HG03378 (cell line): Measurements from ENCODE around the gene WT1.
"Not testable (repeated sequence)": the region's sequence is repeated elsewhere in the genome, so short reads cannot be mapped to it uniquely, and the experiment has no call there.

Experiments
- ATAC-seq: cut with Tn5 transposase; IDR thresholded peaks from one replicate; pipeline ENCODE4 v1.9.1; 2021; ENCODE audit warnings: mild to moderate bottlenecking, moderate library complexity; ENCODE audit not compliant: unreplicated experiment

WT1 gene

DNA sequence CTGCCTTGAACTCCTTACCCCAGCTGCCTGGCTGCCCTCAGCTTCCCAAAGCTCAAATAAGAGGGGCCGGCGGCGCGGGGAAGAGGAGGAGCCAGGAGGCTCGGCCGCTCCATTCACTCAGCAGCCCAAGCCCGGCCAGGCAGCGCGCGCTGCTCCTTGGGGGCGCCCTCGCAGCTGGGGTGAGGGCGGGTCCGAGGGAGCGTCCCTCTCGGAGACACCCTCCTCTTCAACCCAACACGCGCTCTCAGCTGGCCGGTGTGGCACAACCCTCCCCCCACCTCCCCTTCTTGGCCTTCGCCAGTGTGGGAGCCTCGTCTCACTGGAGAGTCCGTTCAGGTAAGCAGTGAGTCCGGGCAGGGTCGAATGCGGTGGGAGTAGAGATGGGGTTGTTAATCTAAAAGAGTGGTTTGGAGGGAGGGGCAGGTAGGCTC is at the start of gene WT1:
Gene WT1 (minus strand): TSS at position 29 of the 431 bp plus-strand sequence.
- no peak for ATAC-seq

DNA sequence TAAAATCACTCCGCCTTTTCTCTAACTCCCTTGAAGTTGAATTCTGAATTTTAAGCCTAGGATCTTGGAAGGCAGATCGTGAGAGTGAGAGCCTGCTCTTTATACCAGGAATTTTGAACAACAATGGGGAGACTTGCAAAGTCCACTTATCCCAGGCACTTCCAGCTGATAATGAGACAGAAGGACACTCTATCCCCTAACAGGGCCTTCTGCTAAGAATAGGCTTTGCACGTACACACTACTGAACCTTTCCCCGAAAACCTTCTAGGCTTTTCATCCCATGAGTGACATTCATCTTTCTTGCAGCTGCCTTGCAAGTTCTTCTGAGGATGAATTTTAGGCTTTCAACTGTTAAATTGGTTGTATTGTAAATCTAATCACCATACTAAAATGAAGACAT is 44.0 kb upstream of the WT1 start:
- no peak for ATAC-seq

DNA sequence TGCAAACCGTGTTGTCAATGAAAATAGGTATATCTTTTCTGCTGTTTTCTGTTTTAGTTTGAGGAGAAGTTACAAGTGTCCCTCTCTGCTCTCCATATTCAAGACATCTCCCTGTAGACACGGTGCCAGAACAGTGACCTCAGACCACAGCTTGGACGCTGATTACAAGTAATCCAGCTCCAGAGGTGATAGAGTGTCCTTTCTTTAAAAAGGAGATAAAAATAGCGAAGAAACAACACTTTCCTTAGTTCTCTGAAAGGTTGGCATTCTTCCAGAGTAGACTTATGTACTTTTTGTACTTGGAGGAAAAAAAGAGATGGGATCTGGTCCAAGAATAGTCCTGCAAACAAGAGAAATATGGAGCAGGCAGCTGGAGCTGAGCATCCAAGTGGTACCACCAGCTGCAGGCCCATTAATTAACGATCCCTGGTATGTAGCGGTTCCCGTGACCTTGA is 43.0 kb upstream of the WT1 start:
- ATAC-seq: no peak

DNA sequence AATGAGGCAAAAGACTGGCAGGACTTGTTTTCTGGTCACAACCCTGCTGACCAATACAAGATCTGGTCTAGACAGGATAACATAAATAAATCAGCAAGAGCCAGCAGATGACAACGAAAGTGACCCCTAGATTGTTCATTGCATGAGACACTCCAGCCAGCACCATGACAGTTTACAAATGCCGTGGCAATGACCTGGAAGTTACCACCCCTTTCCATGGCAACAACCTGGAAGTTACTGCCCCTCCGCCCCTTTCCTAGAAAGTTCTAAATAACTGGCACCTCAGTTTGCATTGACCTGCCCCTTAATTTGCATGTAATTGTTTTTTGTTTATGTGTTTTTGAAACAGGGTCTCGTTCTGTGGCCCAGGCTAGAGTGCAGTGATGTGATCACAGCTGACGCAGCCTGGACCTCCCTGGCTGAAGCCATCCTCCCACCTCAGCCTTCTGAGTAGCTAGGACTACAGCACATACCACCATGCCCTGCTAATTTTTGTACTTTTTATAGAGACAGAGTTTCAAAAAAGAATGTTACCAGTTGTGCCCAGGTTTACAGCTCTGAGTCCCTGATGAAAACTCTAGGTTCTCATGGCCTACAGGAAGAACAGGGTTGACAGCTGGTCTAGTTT is 38.1 kb upstream of the WT1 start:
- no peak for ATAC-seq

DNA sequence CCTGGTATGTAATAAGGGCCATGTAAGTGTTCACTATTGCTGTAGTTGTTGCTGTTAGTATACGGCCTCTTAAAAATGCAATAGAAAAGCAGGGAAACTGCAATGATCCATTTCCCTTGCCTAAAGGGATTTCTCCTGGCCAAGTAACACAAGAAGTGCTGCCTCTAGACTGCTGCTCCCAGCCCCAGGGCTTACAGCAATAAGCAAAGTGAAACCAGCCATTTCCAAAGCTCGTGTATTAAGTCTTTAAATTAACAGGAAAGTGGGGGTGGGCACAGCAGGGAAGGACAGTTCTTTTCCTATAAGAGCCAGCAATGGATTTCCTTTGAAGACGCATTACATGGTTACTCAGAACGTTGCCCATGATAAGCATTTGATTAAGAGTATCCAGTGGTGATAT is 36.9 kb upstream of the WT1 start:
- ATAC-seq: no peak

DNA sequence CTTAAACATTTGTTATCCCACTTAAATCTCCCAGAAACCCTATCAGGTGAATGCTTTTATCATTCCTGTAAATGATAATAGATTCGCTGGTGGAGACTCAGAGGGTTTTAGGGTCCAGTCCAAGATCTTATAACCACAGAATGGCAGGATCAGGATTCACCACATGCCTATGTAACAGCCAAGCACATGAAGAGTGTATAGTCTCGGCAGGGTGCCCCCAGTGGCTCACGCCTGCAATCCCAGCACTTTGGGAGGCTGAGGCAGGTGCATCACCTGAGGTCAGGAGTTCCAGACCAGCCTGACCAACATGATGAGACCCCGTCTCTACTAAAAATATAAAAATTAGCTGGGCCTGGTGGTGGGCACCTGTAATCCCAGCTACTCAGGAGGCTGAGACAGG is 36.2 kb upstream of the WT1 start:
- ATAC-seq: not testable (repeated sequence)

DNA sequence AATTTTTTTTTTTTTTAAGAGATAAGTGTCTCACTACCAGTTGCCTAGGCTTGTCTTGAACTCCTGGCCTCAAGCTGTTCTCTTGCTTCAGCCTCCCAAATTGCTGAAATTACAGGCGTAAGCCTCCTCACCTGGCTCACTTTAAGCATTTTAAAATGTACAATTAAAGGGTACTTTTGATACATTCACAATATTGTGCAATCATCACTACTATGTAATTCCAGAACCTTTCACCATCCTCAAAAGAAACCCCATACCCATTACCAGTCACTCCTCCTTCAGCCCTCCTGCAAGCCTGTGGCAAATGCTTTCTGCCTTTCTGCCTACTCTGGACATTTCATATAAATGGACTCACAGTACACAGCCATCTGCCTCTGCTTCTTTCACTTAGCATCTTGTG is 34.5 kb upstream of the WT1 start:
- ATAC-seq: no peak

DNA sequence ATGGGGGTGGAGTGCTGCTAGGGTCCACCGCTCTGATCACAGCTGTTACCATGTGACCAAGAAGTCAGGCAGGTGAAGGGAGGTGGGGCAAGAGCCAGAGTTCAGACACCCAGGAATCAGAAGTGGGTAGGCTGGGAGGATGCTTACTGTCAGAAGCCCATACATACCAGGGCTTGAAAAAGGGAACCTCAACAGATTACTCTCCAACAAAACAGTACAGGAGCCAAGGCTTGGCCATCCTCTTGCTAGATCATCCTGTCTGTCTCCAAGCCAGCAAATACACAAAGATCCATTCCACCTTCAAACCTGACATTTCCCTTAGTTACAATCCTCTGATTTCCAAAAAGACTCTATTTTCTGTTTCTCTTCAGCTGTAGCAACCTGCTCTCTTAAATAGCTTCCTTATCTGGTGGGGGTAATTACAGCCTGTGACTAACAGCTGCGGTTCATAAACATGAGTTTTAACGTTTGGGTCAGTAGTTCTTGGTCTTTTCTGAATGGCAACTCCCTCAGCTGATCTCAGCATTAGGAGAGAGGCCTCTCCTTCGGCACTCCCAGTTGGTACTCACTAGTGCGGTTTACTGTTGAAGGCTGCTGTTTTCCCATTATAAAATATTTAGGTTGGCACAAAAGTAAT is 31.1 kb upstream of the WT1 start:
- no peak for ATAC-seq

DNA sequence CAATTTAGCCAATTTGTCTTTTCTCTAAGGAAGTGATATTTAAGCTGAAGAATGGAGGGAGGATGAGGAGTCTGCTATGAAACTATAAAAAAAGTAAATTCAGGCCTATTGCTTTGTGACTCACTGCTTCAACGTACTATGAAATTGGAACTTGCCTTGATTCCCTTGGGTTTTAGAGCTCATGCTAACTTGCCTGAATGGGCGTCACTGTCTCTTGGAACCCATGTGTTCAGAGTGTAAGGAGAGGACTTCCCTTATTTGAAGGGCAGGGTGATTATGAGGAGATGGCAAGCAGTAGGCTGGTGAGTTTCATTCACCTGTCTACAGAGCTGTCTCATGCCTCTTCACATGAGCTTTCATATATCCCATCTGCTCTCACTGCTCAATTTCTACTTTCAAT is 28.7 kb upstream of the WT1 start:
- no peak for ATAC-seq

DNA sequence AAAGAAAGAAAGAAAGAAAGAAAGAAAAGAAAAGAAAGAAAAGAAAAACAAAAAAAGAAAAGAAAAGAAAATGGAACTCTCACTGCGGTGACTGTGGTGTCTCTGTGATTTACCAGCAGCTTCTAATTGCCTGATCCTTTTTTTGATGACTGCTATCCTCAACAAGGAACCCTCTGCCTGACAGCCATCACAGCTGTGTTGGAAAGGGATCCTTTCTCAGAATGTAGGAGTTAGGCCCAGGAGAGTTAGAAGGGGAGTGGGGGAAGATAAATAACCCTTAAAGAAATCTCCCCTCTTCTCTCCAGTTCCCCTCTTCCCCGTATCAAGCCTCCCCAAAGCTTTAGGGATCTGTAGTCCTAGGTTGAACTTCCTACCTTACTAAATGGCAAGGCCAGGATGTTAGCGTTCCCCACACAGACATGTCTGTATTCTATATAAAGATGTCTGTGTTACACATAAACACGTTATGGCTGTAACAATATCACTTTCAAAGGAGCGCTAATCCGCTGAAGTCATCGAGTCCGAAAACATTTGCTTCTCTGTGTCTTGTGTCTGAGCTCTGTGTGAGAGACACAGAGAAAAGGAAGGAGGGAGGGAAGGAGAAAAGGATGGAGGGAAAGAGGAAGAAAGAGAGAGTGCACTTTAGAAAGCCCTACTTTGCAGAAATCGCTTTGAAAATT is 26.8 kb upstream of the WT1 start:
- ATAC-seq: no peak

DNA sequence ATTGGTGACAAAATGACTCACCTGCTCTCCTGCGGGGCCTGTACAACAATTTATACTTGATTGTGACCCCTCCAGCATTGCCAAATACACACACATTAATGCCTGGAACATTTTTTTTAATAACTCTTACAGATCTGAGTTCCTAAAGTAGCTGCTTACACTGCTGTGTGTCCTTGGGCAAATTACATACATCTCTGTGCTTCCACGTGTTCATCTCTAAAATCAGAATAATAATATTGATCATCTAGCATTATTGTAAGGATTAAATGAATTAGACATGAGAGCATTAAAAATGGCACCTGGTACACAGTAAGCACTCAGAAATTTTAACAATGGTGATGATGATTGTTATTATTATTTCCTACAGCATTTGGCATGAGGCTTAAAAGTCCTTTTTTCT is 21.5 kb upstream of the WT1 start:
- ATAC-seq: no peak

DNA sequence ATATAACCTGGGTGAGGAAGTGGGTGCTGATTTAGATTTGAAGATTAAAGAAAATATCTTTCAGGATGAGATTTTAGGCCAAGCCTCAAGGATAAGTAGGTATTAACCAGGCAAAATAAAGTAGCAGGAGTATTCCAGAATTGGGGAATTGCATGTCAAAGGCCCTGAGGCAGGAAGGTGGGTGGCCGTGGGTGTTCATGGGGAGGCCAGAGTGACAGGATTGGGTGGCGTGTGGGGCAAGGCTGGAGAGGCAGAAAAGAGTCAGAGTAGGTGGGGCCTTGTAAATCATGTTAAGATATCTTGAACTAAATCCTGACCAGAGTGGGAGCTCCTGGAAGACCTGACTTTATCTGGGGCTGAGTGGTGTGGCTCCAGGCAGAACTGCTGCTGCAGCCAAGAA is 19.7 kb upstream of the WT1 start:
- ATAC-seq: no peak

DNA sequence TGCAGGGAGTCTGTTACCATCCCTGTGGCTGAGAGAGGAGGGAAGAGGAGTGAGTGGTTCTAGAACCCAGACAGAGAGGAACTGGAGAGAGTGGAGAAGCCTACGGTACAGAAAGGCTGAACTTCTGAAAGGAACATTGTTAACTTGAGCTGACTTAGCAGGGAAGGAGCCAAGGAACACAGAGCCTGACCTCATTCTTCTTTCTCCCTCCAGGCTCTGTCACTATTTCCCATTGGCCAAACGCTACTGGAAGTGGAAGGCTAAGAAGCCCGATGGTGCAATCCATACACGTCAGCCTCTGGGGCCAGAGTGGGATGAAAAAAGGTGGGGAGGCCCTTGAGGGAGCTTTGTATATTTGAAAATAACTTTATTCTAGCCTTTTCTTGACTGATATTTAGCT is 16.5 kb upstream of the WT1 start:
- no peak for ATAC-seq

DNA sequence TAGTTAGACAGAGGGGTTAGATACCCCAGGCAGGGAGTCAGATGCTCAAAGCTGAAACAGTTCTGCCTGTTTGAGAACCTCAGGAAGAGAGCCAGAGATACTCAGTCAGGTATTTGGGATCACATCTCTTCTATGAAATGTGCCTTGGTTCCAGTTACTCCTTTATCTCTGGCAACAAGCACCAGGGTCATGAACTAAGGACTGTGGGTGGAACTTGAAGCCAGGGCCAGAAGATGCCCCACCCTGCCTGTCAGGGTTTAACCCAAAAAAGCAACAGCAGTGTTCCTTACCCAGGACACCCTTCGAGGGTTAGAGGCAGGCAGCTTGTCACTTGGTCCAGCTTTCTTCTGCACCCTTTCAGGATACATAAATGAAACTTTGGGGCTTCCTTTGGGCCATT is 15.0 kb upstream of the WT1 start:
- no peak for ATAC-seq

DNA sequence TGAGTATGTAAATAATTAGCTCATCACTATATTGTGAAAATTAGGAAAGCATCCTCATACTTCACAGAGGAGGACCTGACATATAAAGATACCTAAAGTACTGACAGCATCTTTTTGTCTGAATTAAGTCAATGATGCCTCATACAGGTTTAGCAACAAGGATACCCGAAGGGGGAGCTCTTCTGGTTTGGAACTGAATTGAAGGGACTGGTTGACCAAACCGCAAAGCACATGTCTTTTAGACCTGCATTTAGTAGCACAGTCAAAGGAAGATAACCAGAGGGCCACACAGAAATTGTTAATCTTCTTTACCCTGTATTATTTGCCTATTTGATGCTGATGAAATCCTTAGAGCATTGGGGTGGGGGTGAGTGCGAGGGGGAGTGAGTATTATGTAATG is 12.9 kb upstream of the WT1 start:
- no peak for ATAC-seq

DNA sequence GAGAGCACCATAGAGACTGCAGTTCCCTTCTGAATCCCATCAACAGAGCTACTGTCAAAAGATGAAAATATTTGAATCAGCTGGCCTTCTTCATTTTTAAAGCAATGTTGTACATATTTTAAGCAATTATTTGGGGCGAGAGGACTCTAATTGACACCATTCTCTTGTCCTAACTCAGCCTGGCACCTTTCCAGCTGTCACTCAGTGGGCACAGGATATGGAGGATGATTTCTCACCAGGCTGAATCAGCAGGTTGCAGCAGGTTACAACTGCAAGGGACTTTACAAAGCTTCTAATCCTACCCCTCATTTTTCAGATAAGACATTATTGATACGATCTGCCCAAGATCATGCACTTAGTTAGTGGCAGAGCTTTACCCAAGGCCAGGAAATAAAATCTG is 11.9 kb upstream of the WT1 start:
- no peak for ATAC-seq

DNA sequence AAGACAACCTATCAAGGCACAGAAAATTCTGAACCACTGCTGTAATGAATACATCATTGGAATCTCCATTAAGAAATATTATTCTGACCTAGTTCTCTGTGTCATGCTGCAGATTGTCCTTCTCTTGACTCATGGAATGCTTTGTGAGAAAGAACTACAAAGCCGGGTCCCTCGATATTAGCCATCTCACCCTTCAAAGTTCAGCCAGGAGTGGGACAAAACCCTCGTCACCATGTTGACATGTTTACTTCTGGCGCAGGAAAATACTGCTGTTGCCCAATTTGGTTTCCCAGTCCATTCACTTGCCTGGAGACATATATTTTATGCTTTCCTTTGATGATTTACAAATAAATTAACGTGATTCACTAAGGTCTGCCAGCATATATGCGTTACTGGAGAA is 10.9 kb upstream of the WT1 start:
- ATAC-seq: no peak

DNA sequence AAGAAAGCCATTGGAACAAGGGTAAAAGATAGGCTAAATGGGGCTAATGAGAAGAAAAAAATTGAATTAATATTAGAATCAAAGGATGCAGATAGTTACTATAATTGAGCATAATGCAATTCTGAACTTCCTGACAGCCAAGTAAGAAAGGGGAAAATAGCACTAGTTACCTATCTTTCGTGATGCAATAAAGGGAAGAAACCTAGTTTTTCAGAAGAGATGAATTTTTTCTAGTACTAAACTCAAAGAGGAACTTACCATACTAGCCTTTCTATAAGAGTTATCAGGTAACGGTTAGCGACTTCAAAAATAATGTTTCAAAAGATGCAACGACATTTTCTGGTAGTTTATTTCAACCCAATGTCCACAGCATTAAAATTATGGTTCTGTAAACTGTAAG is 8.8 kb upstream of the WT1 start:
- no peak for ATAC-seq

DNA sequence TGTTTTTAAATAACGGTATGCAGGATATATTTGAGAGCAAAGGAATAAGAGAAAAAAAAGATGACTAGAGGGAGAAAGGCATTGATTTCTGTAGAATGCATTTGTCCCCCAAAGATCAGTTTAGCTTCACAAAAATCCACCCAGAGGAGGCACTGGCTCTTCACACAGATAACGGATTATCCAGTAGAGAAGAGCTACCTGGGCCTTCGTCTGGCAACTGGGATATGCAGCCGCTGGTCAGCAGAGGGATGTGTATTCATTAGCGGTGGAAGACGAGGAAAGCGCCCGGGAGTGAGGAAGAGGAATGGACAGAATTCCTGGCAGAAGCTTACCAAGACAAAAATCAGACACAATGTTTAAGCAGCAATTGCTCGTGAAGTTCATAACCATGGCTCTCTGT is 5.6 kb upstream of the WT1 start:
- no peak for ATAC-seq

DNA sequence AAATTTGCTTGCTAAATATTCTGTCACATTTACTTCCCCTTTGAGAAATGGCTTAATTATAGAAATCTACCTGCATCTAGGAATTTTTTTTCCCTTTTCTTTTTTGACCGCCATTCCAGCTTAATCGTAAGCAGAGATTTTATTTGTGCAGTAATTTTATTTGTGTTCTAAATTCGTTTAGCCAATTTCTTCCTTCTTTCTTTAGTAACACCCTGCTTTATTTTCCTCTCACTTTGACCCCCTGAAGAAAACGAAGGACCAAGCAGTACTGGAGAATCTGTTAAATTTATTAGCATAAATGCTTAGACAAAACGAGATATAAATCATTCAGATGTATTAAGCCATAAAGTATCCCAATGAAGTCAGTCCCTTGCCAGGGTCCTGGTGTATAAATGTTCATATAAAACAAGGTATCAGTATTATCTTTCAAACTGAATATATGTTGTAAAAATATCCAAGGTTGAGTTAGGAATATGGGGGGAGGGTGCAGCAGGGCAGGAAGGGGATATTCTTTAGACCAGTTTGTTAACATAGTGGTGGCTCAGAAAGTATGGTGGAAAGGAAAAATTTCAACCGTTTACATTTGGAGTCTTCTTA is 5.1 kb upstream of the WT1 start:
- ATAC-seq: no peak

DNA sequence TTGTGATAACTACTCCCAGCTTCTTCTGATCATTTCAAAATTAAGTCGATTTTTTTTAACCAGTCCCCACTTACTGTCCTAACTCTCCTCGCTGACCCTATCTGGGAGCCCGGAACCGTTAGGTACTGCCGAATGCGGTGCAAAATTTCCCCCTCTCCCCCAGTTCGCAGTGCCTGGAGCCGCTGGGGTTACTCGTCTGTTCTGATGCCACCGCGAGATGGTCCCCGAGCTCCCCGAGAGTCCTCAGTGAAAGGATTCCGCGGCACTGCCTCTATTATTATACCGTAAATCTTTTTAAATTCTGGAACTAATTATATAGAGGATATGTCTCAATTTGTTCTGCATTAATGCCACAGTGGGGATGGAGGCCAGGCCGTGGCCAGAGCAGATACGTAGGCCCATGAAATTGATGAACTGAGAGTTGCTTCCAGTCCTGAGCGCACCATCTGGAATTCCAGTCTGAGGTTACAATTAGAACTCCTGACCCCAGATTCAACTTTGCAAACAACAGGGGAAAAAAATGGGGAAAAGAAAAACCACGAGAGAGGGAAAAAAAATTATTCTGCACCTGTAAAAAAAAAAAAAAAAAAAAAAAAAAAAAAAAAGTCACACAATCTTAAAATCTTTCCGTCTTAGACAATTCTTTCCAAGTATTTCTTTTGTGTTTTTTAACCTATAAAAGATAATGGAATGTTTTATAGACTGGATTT is 4.3 kb upstream of the WT1 start:
- ATAC-seq: no peak
